Measurements from ENCODE around the gene MAP3K14.

MAP3K14 gene

GRCh38 chr17:45222289-45222995, 94.4 kb downstream of the MAP3K14 start:
- peak; percentile 76 for DNase-seq
- Mint-ChIP-seq H3K27ac (peak overlapping the region; percentile 97), H3K27me3 (no peaks in the 10 kb centered on the region), H3K4me3 (peak overlapping the region; percentile 99), H3K4me1 (peaks cover 66% of the 10 kb centered on the region), H3K9me3 (no peaks in the 10 kb centered on the region), H3K36me3 (ENCODE audit: low read depth) (peaks cover 43% of the 10 kb centered on the region)
- peak; percentile 20 for ATAC-seq

- peaks cover 47% of the 10 kb centered on the region for H3K36me3 Mint-ChIP-seq (ENCODE audit: low read depth)
- no peak overlapping the region for H3K27ac Mint-ChIP-seq
- ATAC-seq = no peak
- DNase-seq = no peak
- peaks cover 63% of the 10 kb centered on the region for H3K4me1 Mint-ChIP-seq
- no peaks in the 10 kb centered on the region for H3K9me3 Mint-ChIP-seq
- H3K27me3 Mint-ChIP-seq = no peaks in the 10 kb centered on the region
- H3K4me3 Mint-ChIP-seq = peak overlapping the region; percentile 99
Observed at GRCh38 chr17:45222014-45222288, 94.9 kb downstream of the MAP3K14 start.

- H3K36me3 Mint-ChIP-seq (ENCODE audit: low read depth) = peaks cover 49% of the 10 kb centered on the region
Observed at GRCh38 chr17:45221081-45222013, 95.5 kb downstream of the MAP3K14 start, which contains the start of gene FMNL1. Gene FMNL1 (plus strand): TSS chr17:45221885. CDS start chr17:45222125, 240 bp downstream.

GRCh38 chr17:45220079-45220478, 96.7 kb downstream of the MAP3K14 start:
- DNase-seq = no peak
- H3K4me3 Mint-ChIP-seq = peak overlapping the region; percentile 93
- H3K36me3 Mint-ChIP-seq (ENCODE audit: low read depth) = peaks cover 53% of the 10 kb centered on the region
- no peak for ATAC-seq
- H3K27me3 Mint-ChIP-seq = no peaks in the 10 kb centered on the region
- peaks cover 51% of the 10 kb centered on the region for H3K4me1 Mint-ChIP-seq
- no peaks in the 10 kb centered on the region for H3K9me3 Mint-ChIP-seq
- peak overlapping the region; percentile 86 for H3K27ac Mint-ChIP-seq

More at GRCh38 chr17:45221081-45222013, 95.5 kb downstream of the MAP3K14 start, which contains the start of gene FMNL1:
- Mint-ChIP-seq H3K4me3 (peak within 1 kb of the TSS; percentile 99), H3K4me1 (peaks cover 62% of the 10 kb centered on the region), H3K27me3 (no peaks in the 10 kb centered on the region), H3K27ac (peak within 1 kb of the TSS; percentile 97), H3K9me3 (no peaks in the 10 kb centered on the region)
- DNase-seq (peak; percentile 75), ATAC-seq (no peak)

DNA sequence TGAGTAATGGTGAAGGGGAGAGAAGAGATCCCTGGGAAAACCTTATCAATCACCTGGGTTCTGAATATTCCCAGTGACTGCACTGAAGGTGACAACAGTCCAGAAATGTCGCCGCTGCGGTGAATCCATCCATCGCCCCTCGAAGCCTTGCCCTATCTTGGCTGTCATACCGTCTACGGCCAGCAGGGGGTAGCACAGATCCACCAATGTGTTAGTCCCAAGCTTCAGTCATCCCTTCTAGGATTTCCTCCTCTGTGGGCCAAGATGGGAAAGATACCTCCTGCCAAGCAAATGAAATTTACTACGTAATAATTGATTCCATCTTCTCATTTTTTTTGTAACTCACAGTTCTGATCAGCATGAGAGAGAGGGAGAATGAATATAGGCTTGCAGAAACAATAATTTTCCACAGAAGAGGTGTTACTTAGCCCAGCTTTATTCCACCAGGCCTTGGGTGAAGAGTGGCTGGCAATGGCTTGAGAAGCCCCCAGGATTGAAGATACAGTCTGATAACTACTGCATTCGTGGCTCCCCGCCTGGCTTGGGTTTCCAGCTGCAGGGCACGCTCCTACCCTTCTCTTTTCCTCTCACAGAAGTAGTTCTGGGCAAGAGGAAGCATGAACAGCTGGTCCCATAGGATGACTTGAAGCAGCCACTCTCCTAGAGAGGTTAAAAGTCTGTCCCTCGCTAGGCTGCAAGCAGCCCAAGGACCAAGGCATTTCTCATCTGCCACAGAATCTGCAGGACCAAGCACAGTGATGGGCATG, 97.7 kb downstream of the MAP3K14 start:
- H3K4me3 Mint-ChIP-seq = peak overlapping the region; percentile 93
- no peak for ATAC-seq
- H3K36me3 Mint-ChIP-seq (ENCODE audit: low read depth) = peaks cover 53% of the 10 kb centered on the region
- peaks cover 41% of the 10 kb centered on the region for H3K4me1 Mint-ChIP-seq
- peak overlapping the region; percentile 86 for H3K27ac Mint-ChIP-seq
- H3K27me3 Mint-ChIP-seq = no peaks in the 10 kb centered on the region
- H3K9me3 Mint-ChIP-seq = no peaks in the 10 kb centered on the region
- DNase-seq = peak; percentile 93

All from activated naive CD8-positive, alpha-beta T cell treated with anti-CD3 and anti-CD28 coated beads, Interleukin-2, amount 50 U/mL, for 24 hours (primary cell).